HG02970 (cell line): Measurements from ENCODE around the gene LAMB2.

Source experiments
- ATAC-seq: cut with Tn5 transposase; IDR thresholded peaks from one replicate; pipeline ENCODE4 v1.9.1; 2021; ENCODE audit warnings: mild to moderate bottlenecking, moderate library complexity, moderate number of reproducible peaks; ENCODE audit not compliant: unreplicated experiment, low FRiP score

Gene LAMB2

GRCh38 chr3:49161808-49162530 lies 29.1 kb upstream of the LAMB2 start:
- ATAC-seq, result no peak

- ATAC-seq, result no peak
These were observed 28.3 kb upstream of the LAMB2 start for GRCh38 chr3:49161197-49161596.

DNA sequence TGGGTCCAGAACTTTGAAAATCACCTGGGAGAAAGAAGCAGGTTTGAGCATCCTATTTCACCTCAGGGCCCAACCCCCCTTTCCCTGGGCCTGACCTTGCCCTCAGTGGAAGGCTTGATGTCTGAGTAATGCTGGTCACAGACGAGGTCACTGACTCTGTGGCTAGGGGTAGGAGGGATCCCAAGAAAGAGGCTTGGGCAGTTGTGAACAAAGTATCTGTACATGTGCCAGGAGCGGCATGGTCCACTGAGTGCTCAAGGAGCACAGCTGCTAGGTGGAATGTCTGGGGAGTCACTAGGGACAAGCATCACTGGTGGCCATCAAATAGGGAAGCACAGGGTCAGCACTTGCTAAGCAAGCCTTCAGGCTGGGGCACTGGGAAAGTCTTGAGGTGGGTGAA lies 25.9 kb upstream of the LAMB2 start:
- ATAC-seq, result no peak

- no peak for ATAC-seq
These were observed 25.4 kb upstream of the LAMB2 start for GRCh38 chr3:49158103-49158709.

GRCh38 chr3:49157289-49157688 lies 24.4 kb upstream of the LAMB2 start:
- no peak for ATAC-seq

GRCh38 chr3:49153349-49153912 lies 20.6 kb upstream of the LAMB2 start:
- ATAC-seq, result no peak

DNA sequence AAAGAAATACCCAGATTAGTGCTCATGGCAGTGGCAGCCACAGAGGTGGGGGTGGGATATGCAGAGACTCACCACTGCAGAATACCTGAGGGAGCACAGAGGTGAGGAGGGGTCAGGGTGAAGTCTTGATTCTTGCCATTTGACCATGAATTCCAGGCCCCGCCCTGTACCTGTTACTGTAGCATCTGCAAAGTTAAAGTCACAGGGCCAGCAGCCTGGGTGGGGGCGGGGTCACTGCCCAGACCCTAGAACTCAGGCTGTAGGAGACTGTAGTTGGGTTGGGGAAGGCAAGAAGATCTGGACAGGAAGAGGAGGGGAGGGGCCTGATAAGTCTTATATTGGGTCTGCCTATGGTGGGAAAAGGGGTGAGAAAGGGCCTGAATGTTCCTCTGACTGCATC lies 18.8 kb upstream of the LAMB2 start:
- ATAC-seq, result no peak

DNA sequence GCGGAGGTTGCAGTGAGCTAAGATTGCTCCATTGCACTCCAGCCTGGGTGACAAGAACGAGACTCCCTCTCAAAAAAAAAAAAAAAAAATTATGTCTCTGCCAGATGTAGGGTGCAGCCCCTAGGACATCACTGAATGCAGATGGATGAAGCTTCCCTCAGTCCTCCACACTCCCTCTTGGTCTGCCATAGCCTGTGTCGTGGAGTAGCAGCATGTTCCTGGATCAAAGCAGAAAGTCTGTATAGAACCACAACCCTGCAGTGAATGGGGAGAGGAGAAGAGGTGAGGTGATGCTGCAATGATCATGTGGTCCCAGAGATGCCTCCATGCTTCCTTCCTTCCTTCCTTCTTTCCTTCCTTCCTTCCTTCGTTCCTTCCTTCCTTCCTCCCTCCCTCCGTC lies 15.3 kb upstream of the LAMB2 start:
- no peak for ATAC-seq

DNA sequence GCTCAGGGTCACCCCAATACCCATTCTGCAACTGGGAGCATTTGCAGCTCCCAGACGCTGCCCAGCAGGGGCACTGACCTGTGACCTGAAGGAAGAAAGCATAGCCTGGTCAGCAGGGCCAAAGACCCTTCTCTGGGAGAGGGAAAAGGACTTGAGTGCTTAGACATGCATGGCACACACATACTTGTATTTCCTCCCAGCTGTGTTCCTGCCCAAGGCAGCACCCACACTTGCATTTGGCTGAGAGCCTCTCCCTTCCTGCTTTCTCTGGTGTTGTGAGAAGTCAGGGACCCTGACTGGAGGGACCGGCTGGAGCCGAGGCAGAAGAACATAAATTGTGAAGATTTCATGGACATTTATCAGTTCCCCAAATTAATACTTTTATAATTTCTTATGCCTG lies 7.2 kb upstream of the LAMB2 start:
- ATAC-seq, result no peak

GRCh38 chr3:49135499-49135898 lies 2.6 kb upstream of the LAMB2 start:
- ATAC-seq, result no peak

GRCh38 chr3:49134471-49135265 lies 1.8 kb upstream of the LAMB2 start:
- no peak for ATAC-seq

- no peak for ATAC-seq
These were observed 539 bp upstream of the LAMB2 start for GRCh38 chr3:49133226-49133951.

- no peak for ATAC-seq
These were observed 795 bp downstream of the LAMB2 start for GRCh38 chr3:49132073-49132436.

DNA sequence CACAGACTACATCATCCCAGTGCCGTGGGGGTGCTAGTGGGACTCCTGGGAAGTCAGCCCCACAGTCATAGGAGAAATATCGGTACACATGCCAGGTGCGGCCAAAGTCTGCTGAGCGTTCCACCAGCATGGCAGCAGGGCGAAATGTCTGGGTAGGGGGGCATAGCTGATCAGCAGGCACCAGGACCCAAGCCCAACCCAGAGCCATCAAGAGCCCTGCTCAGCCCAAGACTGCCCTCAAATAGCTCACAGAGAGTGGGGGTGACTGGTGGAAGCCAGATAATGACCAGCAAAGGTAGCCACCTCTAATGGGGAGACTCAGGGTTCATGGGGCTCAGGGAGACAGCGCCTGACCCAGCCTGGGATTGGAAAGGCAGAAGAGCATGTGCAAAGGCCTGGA lies 1.3 kb downstream of the LAMB2 start:
- no peak for ATAC-seq

DNA sequence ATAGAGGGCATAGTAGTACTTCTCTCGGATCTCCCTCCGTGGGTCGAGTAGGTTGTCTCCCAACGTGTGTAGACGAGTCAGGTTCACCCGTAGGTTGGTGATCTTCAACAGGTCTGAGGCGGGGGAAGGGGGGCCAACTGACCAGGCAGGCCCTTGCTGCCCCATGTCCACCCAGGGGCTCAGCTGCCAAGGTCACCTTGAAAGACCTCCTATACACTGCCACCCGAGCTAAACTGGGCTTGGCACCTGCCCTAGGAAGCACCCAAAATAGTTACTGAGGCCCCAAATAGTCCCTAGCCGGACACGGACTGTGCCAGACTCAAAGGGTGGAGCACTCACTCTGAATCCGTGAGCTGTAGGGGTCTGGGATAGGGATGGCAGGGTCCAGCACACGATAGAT lies 1.8 kb downstream of the LAMB2 start:
- ATAC-seq, result no peak

GRCh38 chr3:49124991-49125670 lies 7.7 kb downstream of the LAMB2 start:
- no peak for ATAC-seq

GRCh38 chr3:49124203-49124602 lies 8.6 kb downstream of the LAMB2 start:
- ATAC-seq, result no peak

DNA sequence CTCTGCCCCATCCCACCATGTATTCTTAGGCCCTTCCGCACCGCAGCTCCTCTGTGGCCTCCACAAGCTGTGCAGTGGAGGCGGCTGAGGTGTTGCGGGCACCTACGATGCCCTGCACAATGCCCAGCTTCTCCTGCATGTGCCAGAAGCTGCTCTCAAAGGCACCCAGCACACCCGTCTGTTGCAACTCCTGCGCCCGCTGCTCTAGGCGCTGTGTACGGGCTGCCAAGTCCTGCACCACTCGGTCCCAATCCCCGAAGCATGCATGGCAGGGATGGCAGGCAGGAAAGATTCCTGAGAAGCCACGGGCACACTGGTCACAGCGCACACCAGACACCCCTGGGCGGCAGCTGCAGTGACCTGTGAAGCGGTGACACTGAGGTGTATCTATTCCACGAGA lies 9.2 kb downstream of the LAMB2 start:
- no peak for ATAC-seq

DNA sequence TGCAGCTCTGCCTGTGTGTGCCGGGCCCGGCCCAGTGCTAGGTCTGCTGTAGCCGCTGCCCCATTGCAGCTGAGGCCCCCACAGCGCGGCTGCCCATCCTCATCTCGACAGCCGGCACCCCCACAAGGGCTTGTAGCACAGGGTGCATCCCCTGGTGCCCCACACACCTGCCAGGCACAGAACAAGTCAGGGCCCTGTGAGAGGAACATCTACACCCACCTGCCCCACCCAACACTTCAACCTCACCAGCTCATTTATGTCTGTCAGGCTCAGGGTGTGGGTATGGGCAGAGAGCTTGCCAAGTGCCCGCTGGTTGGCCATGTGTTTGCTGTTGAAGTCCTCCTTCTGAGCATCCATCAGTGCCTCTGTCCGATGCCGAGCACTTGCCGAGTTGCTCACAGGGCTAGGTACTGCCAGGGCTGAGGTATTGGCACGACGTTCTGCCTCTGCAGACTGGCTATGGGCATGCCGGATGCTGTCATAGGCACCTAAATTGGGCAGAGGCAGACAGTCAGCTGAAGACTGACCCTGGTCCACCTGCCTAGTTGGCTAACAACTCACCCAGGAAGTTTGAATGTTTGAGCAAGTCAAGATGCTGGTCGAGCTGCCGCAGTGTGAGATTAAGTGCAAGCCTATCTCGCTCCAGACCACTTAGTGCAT lies 9.8 kb downstream of the LAMB2 start:
- no peak for ATAC-seq

DNA sequence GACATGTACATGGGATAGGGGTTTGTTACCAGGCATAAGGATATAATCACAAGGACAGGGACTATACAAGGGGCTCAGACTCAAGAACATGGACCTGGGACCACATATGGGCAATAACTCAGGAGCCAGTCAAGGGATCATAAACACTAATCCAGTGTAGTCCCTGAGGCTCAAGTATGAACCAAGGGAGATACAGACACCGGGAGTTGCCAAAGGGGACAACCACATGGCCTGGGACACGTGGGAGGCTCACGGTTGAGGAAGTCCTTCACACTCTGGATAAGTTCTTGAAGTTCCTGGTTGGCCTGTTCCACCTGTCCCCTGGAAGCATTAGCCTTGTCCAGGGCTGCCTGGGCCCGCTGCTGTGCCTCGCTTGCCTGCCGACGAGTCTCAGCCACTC lies 10.4 kb downstream of the LAMB2 start:
- no peak for ATAC-seq
